ENCODE measurements around the gene CKAP4.
"Not testable (repeated sequence)": the region's sequence is repeated elsewhere in the genome, so short reads cannot be mapped to it uniquely, and the experiment has no call there.

Gene CKAP4, protein sequence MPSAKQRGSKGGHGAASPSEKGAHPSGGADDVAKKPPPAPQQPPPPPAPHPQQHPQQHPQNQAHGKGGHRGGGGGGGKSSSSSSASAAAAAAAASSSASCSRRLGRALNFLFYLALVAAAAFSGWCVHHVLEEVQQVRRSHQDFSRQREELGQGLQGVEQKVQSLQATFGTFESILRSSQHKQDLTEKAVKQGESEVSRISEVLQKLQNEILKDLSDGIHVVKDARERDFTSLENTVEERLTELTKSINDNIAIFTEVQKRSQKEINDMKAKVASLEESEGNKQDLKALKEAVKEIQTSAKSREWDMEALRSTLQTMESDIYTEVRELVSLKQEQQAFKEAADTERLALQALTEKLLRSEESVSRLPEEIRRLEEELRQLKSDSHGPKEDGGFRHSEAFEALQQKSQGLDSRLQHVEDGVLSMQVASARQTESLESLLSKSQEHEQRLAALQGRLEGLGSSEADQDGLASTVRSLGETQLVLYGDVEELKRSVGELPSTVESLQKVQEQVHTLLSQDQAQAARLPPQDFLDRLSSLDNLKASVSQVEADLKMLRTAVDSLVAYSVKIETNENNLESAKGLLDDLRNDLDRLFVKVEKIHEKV

DNA sequence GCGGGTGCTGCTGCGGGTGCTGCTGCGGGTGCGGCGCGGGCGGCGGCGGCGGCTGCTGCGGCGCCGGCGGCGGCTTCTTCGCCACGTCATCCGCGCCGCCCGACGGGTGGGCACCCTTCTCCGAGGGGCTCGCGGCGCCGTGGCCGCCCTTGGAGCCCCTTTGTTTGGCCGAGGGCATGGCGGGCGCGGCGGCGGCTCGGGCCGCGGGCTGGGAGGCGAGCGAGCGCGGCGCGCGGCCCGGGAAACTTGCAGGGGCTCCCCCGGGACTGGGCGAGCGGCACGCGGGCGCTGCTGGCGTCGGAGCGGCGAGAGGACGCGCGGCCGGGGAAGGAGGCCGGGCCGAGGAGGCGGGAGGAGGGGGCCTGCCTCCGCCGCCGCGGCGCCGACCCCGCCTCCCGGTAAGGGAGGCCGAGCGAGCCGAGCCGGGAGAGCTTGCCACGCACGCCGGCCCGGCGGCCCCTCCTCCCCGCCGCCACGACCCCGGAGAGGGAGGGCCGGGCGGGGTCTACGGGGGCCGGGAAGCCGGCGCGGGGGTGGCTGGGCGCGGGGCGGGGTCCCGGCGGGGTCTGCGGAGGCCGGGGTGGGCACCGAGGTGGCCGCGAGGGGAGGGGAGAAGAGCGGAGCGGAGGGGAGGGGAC lies at the start of gene CKAP4:
TSS of gene CKAP4 (minus strand) at position 347 of the 638 bp plus-strand sequence. CDS start at position 178, 169 bp downstream.
- DNase-seq (ENCODE audit: low read depth in 2 of 2), result peak in 1 of 2 donors; percentile 21

DNA sequence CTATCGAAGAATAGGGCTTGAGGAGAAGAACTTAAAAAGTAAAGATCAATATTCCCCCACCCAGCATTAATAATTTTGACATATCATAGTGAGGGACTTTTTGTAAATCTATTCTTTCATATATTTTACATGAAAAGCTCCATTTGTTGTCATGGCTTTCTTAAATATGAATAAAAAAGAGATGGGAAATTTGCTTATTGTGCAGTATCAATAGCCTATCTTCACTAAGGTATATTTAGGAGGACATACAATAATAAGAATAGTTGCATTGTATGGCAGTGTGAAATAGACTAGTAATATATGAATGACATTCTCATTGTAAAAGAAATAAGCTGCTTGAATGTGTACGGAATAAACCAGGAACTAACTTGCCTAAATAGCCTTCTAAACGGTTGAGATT lies 49.3 kb upstream of the CKAP4 start:
- DNase-seq (ENCODE audit: low read depth in 2 of 2), result no peak

DNA sequence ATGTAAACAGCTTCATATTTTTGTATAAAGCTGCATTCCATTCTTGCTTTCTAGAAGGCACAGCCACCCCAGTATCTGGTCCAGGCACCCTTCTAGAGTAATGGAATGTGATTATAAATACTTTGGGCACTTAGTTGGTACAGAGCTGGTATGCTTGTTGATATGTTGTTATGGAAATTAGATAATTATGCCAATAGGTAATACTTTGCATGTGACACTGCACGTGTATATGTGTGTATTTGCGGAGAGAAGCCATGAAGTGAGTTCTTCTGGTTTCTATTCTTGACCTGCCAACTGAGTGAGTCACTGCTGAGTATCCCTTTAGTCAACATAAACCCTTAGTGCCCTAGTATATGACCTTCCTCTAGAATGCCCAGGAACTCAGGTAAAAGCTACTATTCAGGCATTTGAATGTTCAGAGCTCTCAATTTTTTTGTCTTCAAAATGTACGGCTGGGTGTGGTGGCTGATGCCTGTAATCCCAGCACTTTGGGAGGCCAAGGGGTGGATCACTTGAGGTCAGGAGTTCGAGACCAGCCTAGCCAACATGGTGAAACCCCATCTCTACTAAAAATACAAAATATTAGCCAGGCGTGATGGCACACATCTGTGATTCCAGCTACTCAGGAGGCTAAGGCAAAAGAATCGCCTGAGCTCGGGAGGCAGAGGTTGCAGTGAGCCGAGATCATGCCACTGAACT lies 48.5 kb upstream of the CKAP4 start:
- DNase-seq (ENCODE audit: low read depth in 2 of 2), result no peak

- DNase-seq (ENCODE audit: low read depth in 2 of 2), result no peak
These were observed 44.5 kb upstream of the CKAP4 start for GRCh38 chr12:106292339-106292738.

GRCh38 chr12:106291342-106291741 lies 43.5 kb upstream of the CKAP4 start:
- DNase-seq (ENCODE audit: low read depth in 2 of 2), result no peak

DNA sequence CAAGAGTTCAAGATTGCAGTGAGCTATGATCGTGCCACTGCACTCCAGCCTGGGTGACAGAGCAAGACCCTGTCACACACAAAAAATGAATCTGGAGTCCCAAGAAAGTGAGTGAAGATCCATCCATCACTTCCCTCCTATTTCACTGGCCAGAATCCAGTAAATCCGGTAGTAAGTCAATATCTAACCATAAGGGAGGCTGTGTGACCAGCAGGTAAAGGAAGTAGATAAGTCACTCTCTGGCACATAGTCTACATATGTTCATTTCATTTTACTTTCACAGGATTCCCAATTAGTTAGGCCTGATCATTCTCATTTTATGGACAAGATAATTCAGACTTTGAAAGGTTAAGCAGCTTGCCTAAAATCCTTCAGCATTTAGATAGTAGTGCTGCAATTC lies 42.8 kb upstream of the CKAP4 start:
- DNase-seq (ENCODE audit: low read depth in 2 of 2), result no peak

GRCh38 chr12:106289196-106289681 lies 41.4 kb upstream of the CKAP4 start:
- DNase-seq (ENCODE audit: low read depth in 2 of 2), result no peak

GRCh38 chr12:106288494-106289195 lies 40.8 kb upstream of the CKAP4 start:
- DNase-seq (ENCODE audit: low read depth in 2 of 2), result no peak

- DNase-seq (ENCODE audit: low read depth in 2 of 2), result no peak
These were observed 40.3 kb upstream of the CKAP4 start for GRCh38 chr12:106288101-106288493.

- no peak for DNase-seq (ENCODE audit: low read depth in 2 of 2)
These were observed 39.5 kb upstream of the CKAP4 start for GRCh38 chr12:106287364-106287763.

GRCh38 chr12:106286576-106287162 lies 38.8 kb upstream of the CKAP4 start:
- DNase-seq (ENCODE audit: low read depth in 2 of 2), result not testable (repeated sequence)

DNA sequence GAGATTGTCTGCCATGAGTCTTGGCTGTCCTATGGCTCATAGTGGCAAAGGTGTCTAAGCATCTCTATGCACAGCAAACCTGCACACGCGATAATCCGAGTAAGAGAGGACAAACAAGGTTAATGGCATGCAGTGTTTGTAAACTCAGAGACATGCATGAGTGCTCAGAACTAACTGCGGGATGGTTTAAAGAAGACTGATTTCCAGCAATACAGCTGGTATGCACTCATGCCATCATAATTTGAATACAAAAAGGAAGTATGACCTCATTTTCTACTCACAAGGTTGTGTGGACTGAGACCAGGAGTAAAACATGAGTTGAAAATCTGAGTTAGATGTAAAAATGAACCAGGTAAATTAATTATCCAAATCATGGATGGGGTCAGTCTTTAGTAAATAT lies 38.2 kb upstream of the CKAP4 start:
- no peak for DNase-seq (ENCODE audit: low read depth in 2 of 2)

DNA sequence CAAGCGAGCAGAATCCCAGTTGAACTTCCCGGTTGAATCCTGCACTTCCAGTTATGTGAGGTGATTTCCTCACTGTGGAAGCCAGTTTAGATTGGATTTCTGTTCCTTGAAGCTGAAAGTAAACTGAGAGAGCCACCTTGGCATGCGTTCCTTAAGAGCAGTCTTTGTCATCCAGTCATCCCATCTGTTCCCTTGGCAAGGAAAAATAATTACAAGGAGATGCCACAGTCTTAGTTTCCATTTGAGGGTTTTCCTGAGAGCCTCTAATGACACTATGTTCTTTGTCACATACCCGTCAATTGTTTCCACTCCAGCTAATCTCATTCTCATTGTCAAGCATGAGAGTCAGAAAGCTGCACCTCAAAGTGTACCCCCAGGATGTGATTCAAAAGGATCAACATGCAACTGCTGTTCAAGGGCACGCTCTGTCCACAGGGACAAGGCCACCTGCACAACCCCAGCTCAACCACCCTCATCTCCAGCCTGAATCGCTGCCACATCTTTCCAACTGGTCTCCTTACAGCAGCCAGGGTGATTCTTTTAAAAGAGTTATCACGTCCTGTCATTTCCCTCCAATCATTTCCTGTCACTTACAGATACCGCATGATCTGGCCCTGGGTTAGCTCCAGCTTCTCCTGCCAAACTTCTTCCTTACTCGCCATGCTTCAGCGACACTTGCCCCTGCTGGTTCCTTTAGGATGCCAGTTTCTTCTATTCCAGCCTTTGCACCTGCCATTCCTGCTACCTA lies 36.7 kb upstream of the CKAP4 start:
- DNase-seq (ENCODE audit: low read depth in 2 of 2), result no peak

GRCh38 chr12:106282457-106283097 lies 34.8 kb upstream of the CKAP4 start:
- DNase-seq (ENCODE audit: low read depth in 2 of 2), result peak in 1 of 2 donors; percentile 19

GRCh38 chr12:106281804-106282203 lies 34.0 kb upstream of the CKAP4 start:
- DNase-seq (ENCODE audit: low read depth in 2 of 2), result no peak

DNA sequence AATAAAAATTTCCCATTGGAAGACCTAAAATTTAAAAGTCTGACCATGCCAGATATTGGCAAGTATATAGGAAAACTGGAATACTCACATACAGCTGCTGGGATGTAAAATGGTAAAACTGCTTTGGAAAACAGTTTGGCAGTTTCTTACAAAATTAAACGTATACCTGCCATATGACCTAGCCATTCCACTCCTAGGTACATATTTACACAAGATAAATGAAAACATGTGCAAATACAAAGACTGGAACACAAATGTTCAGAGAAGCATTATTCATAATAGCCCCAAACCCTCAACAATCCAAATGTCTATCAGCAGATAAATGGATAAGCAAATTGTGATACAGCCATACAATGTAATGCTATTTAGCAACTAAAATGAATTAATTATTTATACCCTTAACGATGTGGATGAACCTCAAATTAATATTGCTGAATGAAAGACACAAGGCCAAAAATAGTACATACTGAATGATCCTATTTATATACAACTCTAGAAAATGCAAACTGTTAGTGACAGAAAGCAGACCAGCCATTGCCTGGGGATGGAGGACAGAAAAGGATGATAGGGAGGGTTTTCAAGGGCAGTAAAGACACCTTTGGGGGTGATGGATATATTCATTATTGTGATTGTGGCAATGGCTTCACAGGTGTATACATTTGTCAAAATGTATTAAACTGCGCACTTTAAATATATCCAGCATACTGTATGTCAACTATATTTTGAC lies 33.4 kb upstream of the CKAP4 start:
- DNase-seq (ENCODE audit: low read depth in 2 of 2), result no peak

DNA sequence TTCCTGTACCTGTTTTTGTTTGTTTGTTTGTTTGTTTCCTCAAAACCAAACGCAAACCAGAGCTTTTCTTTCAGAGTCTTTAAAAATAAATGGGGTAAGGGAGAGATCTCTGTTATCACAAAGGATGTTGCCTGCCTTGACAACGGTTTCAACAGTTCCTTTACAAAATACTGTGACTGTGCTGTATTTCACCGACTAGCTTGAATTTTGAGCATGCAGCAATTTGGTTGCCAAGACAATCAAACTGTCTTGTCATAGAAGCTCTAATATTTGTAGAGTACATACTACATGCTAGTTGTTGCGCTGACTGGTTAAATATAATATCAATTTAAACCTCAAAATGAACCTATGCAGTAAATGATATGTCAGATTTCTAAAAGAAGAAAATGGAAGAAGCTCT lies 32.3 kb upstream of the CKAP4 start:
- no peak for DNase-seq (ENCODE audit: low read depth in 2 of 2)

DNA sequence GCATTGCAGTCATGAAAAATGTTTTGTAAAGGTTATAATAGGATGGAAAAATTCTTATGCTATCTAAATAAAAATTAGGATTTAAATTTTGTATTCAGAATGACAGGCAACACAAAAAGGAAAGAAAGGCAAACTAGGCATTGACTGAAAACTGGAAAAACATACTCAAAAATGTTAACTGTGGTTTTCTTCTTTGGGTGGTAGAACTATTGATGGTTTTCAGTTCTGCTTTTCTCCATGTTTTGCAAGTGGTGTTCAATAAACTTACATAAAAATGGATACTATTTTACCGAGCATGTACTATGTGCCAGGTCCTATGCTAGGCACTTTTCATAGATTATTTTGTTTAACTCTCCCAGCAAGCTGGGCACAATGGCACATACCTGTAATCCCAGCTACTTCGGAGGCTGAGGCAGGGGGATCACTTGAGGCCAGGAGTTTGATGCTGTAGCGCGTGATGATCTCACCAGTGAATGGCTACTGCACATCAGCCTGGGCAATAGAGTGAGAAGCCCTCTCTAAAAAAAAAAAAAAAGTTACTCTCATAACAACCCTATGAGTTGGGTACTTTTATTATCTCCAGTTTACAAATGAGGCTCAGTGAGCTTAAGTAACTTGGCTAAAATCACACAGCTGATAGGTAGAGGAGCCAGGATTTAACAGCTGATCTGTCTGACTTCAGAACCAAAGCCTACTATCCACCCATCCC lies 28.4 kb upstream of the CKAP4 start:
- DNase-seq (ENCODE audit: low read depth in 2 of 2), result no peak

DNA sequence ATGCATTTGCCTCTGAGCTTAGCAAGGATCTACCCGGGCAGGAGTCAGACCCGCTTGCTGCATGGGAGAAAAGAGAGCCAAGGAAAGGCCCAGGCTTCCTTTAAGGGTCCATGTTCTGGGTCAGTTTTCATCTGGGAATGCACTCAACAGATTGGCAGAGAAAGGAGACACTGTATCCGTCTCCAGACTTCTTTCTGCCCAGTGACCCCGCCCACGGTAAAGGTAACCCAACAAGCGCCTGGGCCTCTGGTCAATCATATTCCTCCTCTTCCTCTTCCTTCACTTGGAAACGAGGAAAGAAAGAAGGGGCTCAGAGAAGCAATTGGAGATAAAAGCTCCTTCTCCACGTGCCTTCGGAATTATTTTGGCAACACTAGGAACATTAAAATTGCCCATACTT lies 27.6 kb upstream of the CKAP4 start:
- DNase-seq (ENCODE audit: low read depth in 2 of 2), result no peak

Data from stimulated activated CD4-positive, alpha-beta T cell treated with anti-CD3 and anti-CD28 coated beads, Interleukin-1b, Interleukin-23, amount 100 ng/mL, for 1 hour (primary cell).